Activated B cell treated with CpG ODN at 0.5 μM for 24 hours (primary cell): ENCODE data around the gene KCNAB2. TPM values are rescaled to one million over a fixed set of nuclear protein-coding genes. Genes with fewer than 3 reads are reported as not detected.

Experiments
- ATAC-seq: fragments of 200-7000 bp; cut with Tn5 transposase; one replicate; pipeline ENCODE4 v1.10.0; 2021; ENCODE audit warnings: low read depth, mild to moderate bottlenecking, moderate library complexity
- CTCF ChIA-PET: fragments of 350-600 bp; sonication (Branson Sonifier 250); formaldehyde crosslinking; loops from one replicate; lab custom pipeline; 2021; ENCODE audit warnings: antibody characterized with exemption; lab: Charles Lee
- POLR2A ChIA-PET: fragments of 350-600 bp; sonication (Branson Sonifier 250); formaldehyde crosslinking; loops from one replicate; lab custom pipeline; 2021; ENCODE audit warnings: antibody characterized with exemption; lab: Charles Lee
- DNase-seq: peaks from one replicate; pipeline ENCODE4 v3.0.0; 2022
- H3K27ac Mint-ChIP-seq: one replicate; pipeline ENCODE4 v1.8.0; 2020; ENCODE audit warnings: mixed read lengths
- H3K27me3 Mint-ChIP-seq: one replicate; pipeline ENCODE4 v1.8.0; 2021; ENCODE audit warnings: mixed read lengths
- H3K36me3 Mint-ChIP-seq: one replicate; pipeline ENCODE4 v1.8.0; 2021; ENCODE audit warnings: low read depth, mixed read lengths
- H3K4me1 Mint-ChIP-seq: one replicate; pipeline ENCODE4 v1.8.0; 2021; ENCODE audit warnings: mixed read lengths
- H3K4me3 Mint-ChIP-seq: one replicate; pipeline ENCODE4 v1.8.0; 2020; ENCODE audit warnings: mild to moderate bottlenecking, mixed read lengths
- H3K9me3 Mint-ChIP-seq: one replicate; pipeline ENCODE4 v1.8.0; 2020; ENCODE audit warnings: mixed read lengths
- CTCF ChIP-seq: fragments of 200-600 bp; IDR thresholded peaks from one replicate; pipeline ENCODE4 v1.8.0; 2022; ENCODE audit warnings: antibody characterized with exemption, mild to moderate bottlenecking
- intact Hi-C: fragments of 100-400 bp; cut with micrococcal nuclease; formaldehyde crosslinking; loops from one replicate; pipeline ENCODE4 v1.15.1; 2024
- total RNA-seq: library from RNA; stranded (reverse); gene quantifications from 2 replicates; pipeline ENCODE4 v1.2.3, GENCODE V29; 2022

KCNAB2 gene
- total RNA-seq, 1 donor from 2014 or later = 121 TPM

GRCh38 chr1:6023346-6023745 lies 22.3 kb upstream of the KCNAB2 start:
- Mint-ChIP-seq H3K27me3 (no peaks in the 10 kb centered on the region), H3K4me1 (peaks cover 44% of the 10 kb centered on the region), H3K4me3 (no peak overlapping the region), H3K36me3 (peaks cover 4% of the 10 kb centered on the region), H3K27ac (no peak overlapping the region), H3K9me3 (no peaks in the 10 kb centered on the region)
- ChIA-PET CTCF (no interaction called here), POLR2A (interaction anchor here (1.2 kb wide), 1 partner anchor 14 kb away, joined by 4 read pairs; no protein-coding TSS in a partner anchor)
- DNase-seq (no peak), ATAC-seq (no peak)
- intact Hi-C loops = no loop called here
- no peak for TF ChIP-seq CTCF

GRCh38 chr1:6024376-6024775 lies 21.3 kb upstream of the KCNAB2 start:
- CTCF ChIA-PET = interaction anchor here (1.3 kb wide), 1 partner anchor 32 kb away, joined by 4 read pairs; the partner anchor contains the start of gene NPHP4
- ATAC-seq (no peak), DNase-seq (no peak)
- Mint-ChIP-seq H3K27ac (peak overlapping the region; percentile 46), H3K4me3 (no peak overlapping the region), H3K9me3 (no peaks in the 10 kb centered on the region), H3K27me3 (no peaks in the 10 kb centered on the region), H3K36me3 (peaks cover 8% of the 10 kb centered on the region), H3K4me1 (peaks cover 52% of the 10 kb centered on the region)
- intact Hi-C loops = no loop called here
- no peak for TF ChIP-seq CTCF
- POLR2A ChIA-PET = interaction anchor here (0.7 to 4.1 kb wide), 3 partner anchors 13 to 43 kb away, joined by 4 to 73 read pairs (median 6); partner anchors contain the start of gene NPHP4

GRCh38 chr1:6025269-6026094 lies 20.2 kb upstream of the KCNAB2 start:
- DNase-seq (peak; percentile 19), ATAC-seq (no peak)
- H3K9me3 Mint-ChIP-seq = no peaks in the 10 kb centered on the region
- peaks cover 12% of the 10 kb centered on the region for H3K36me3 Mint-ChIP-seq
- intact Hi-C loops = loop anchor here (1.0 to 5.0 kb wide), 5 partner anchors 13 to 762 kb away; partner anchors contain the start of genes ACOT7, CAMTA1, NPHP4 and RPL22
- no peak for TF ChIP-seq CTCF
- ChIA-PET POLR2A (interaction anchor here (0.6 to 4.1 kb wide), 7 partner anchors 12 to 760 kb away, joined by 3 to 73 read pairs (median 3); partner anchors contain the start of genes CAMTA1, ICMT and NPHP4), CTCF (interaction anchor here (1.1 to 1.3 kb wide), 2 partner anchors 31 to 33 kb away, joined by 3 to 4 read pairs; partner anchors contain the start of gene NPHP4)
- no peaks in the 10 kb centered on the region for H3K27me3 Mint-ChIP-seq
- peak overlapping the region; percentile 90 for H3K27ac Mint-ChIP-seq
- H3K4me1 Mint-ChIP-seq = peaks cover 63% of the 10 kb centered on the region
- H3K4me3 Mint-ChIP-seq = peak overlapping the region; percentile 86

GRCh38 chr1:6026095-6026809 lies 19.4 kb upstream of the KCNAB2 start:
- intact Hi-C loops = loop anchor here (1.0 to 5.0 kb wide), 5 partner anchors 13 to 761 kb away; partner anchors contain the start of genes ACOT7, CAMTA1, NPHP4 and RPL22
- Mint-ChIP-seq H3K27ac (peak overlapping the region; percentile 90), H3K4me1 (peaks cover 71% of the 10 kb centered on the region), H3K27me3 (no peaks in the 10 kb centered on the region), H3K9me3 (no peaks in the 10 kb centered on the region), H3K4me3 (peak overlapping the region; percentile 86), H3K36me3 (peaks cover 14% of the 10 kb centered on the region)
- ChIA-PET CTCF (interaction anchor here (1.1 kb wide), 1 partner anchor 32 kb away, joined by 3 read pairs; no protein-coding TSS in a partner anchor), POLR2A (interaction anchor here (0.6 to 4.1 kb wide), 8 partner anchors 11 to 759 kb away, joined by 3 to 73 read pairs (median 4); partner anchors contain the start of genes CAMTA1, ICMT and NPHP4)
- peak; percentile 87 for DNase-seq
- ATAC-seq = peak; percentile 84
- no peak for TF ChIP-seq CTCF
